GM10266 (cell line): Measurements from ENCODE around the gene PRAMEF25.
"Not testable (repeated sequence)": the region's sequence is repeated elsewhere in the genome, so short reads cannot be mapped to it uniquely, and the experiment has no call there.

Experiments used
- DNase-seq: peaks from one replicate; pipeline ENCODE4 v3.0.0; 2012; ENCODE audit errors: extremely low spot score

Gene PRAMEF25

DNA sequence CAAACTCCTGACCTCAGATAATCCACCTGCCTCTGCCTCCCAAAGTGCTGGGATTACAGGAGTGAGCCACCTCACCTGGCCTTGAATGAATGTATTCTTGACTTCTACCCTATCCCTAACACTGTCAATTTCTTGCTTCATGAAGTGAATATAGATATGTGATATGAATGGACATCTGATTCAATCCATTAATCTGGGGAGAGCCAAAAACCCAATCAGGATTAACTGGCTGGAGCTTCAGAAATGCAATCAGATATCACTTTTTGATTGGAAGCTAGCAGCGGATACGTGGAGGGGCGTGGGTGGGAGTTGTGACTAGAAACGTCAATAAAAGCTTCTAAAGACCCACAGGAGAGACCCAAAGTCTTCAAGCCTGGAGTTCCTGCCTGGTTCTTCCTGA is at the start of gene PRAMEF25:
Gene PRAMEF25 (plus strand): TSS at position 301 of the 400 bp plus-strand sequence. CDS start 2,920 bp downstream, outside the sequence.
- not testable (repeated sequence) for DNase-seq

DNA sequence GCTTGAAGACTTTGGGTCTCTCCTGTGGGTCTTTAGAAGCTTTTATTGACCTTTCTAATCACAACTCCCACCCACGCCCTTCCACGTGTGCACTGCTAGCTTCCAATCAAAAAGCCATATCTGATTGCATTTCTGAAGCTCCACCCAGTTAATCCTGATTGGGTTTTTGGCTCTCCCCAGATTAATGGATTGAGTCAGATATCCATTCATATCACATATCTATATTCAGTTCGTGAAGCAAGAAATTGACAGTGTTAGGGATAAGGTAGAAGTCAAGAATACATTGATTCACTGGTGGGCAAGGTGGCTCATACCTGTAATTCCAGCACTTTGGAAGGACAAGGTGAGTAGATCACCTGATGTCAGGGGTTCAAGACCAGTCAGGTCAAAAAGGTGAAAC is 14.1 kb upstream of the PRAMEF25 start, which contains the start of gene PRAMEF27:
Gene PRAMEF27 (minus strand): TSS at position 101 of the 400 bp plus-strand sequence. CDS start 2,916 bp downstream, outside the sequence.
- not testable (repeated sequence) for DNase-seq

DNA sequence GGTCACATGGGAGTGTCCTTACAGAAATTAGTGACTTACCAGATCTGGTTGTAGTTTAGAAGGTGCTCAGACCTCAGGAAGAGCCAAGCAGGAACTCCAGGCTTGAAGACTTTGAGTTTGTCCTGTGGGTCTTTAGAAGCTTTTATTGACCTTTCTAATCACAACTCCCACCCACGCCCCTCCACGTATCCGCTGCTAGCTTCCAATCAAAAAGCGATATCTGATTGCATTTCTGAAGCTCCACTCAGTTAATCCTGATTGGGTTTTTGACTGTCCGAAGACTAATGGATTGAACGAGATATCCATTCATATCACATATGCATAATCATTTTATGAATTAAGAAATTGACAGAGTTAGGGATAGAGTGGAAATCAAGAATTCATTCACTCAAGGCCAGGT is 46.2 kb downstream of the PRAMEF25 start, which contains the start of gene HNRNPCL2:
Gene HNRNPCL2 (minus strand): TSS at position 101 of the 400 bp plus-strand sequence. CDS start 454 bp downstream, outside the sequence.
- not testable (repeated sequence) for DNase-seq
